Lower leg skin (tissue), 4 donors: ENCODE measurements around the gene ESCO1. TPM values are rescaled to one million over a fixed set of nuclear protein-coding genes. Genes with fewer than 3 reads are reported as not detected.

Experiments
- DNase-seq, 2 donors: peaks; one replicate each; pipeline ENCODE4 v3.0.0-alpha.2; 2019; ENCODE audit warnings: low spot score in 2 of 2
- H3K4me3 ChIP-seq: fragments of 200-600 bp; sonication (generic); 2 replicates; pipeline ENCODE4 v1.5.1; 2017; ENCODE audit warnings: mild to moderate bottlenecking, low read depth; ENCODE audit not compliant: poor library complexity, severe bottlenecking
- CTCF ChIP-seq, 3 donors: fragments of 450-650 bp; IDR thresholded peaks; one replicate each; pipeline ENCODE4 v1.5.1; 2016; ENCODE audit warnings: antibody characterized with exemption in 3 of 3, mild to moderate bottlenecking in 3 of 3, moderate library complexity in 2 of 3
- POLR2A ChIP-seq, 2 donors: fragments of 450-650 bp; IDR thresholded peaks; one replicate each; pipeline ENCODE4 v1.6.1; 2016 to 2017; ENCODE audit warnings: antibody characterized with exemption in 2 of 2, mild to moderate bottlenecking in 1 of 2, moderate library complexity in 1 of 2
- WGBS, 2 donors: methylation state at CpG; one replicate each; pipeline ENCODE4 v1.1.5; 2018; 5-methylcytosine and 5-hydroxymethylcytosine counted together
- intact Hi-C: fragments of 100-400 bp; cut with DNase I; formaldehyde crosslinking; loops from one replicate; pipeline ENCODE4 v1.15.0; 2023; ENCODE audit warnings: low total_unique reads
- total RNA-seq, 4 donors: library from RNA; depleted of rRNA; stranded (reverse); fragments of >200 nt; gene quantifications; one replicate each; pipeline ENCODE4 v1.1.0, GENCODE V29; 2016

ESCO1 gene
- total RNA-seq, 4 donors from 2014 or later: 11.8 to 18.5 (median 17.1) TPM

GRCh38 chr18:21526463-21526862 is 74.0 kb downstream of the ESCO1 start:
- WGBS, 2 donors: 88 to 100% methylated on average over 2 of the region's 2 CpGs
- intact Hi-C loops: no loop called here
- TF ChIP-seq POLR2A (IDR thresholded peaks at IDR 0.05) (no peak), CTCF (IDR thresholded peaks at IDR 0.05) (no peak)
- no peak for DNase-seq
- H3K4me3 ChIP-seq: no peak overlapping the region

GRCh38 chr18:21525916-21526315 is 74.6 kb downstream of the ESCO1 start:
- no peak for TF ChIP-seq POLR2A (IDR thresholded peaks at IDR 0.05)
- no peak overlapping the region for H3K4me3 ChIP-seq
- DNase-seq: no peak
- intact Hi-C loops: no loop called here
- 85 to 86% methylated on average over 2 of the region's 2 CpGs for WGBS, 2 donors

- TF ChIP-seq CTCF (IDR thresholded peaks at IDR 0.05): no peak
- no peak for TF ChIP-seq POLR2A (IDR thresholded peaks at IDR 0.05)
- H3K4me3 ChIP-seq: no peak overlapping the region
- intact Hi-C loops: no loop called here
- WGBS, 2 donors: 87 to 89% methylated on average over 6 of the region's 6 CpGs
- DNase-seq: no peak
These were observed 78.0 kb downstream of the ESCO1 start for GRCh38 chr18:21522530-21522929.

- no peak for DNase-seq
- TF ChIP-seq POLR2A (IDR thresholded peaks at IDR 0.05) (no peak), CTCF (IDR thresholded peaks at IDR 0.05) (no peak)
- 89 to 91% methylated on average over 5 of the region's 5 CpGs for WGBS, 2 donors
- intact Hi-C loops: no loop called here
- no peak overlapping the region for H3K4me3 ChIP-seq
These were observed 86.8 kb downstream of the ESCO1 start for GRCh38 chr18:21513741-21514140.

- no peak for DNase-seq
- intact Hi-C loops: no loop called here
- WGBS, 2 donors: 94 to 98% methylated on average over 2 of the region's 2 CpGs
- H3K4me3 ChIP-seq: no peak overlapping the region
- no peak for TF ChIP-seq POLR2A (IDR thresholded peaks at IDR 0.05)
- no peak for TF ChIP-seq CTCF (IDR thresholded peaks at IDR 0.05)
These were observed 87.2 kb downstream of the ESCO1 start for GRCh38 chr18:21513292-21513691.

- intact Hi-C loops: no loop called here
- DNase-seq: no peak
- TF ChIP-seq POLR2A (IDR thresholded peaks at IDR 0.05) (no peak), CTCF (IDR thresholded peaks at IDR 0.05) (no peak)
- 86 to 88% methylated on average over 5 of the region's 5 CpGs for WGBS, 2 donors
- H3K4me3 ChIP-seq: no peak overlapping the region
These were observed 91.4 kb downstream of the ESCO1 start for GRCh38 chr18:21509062-21509461.
